Ascending aorta (tissue), 2 donors: ENCODE data around the gene MTHFS. TPM values are rescaled to one million over a fixed set of nuclear protein-coding genes. Genes with fewer than 3 reads are reported as not detected.

Experiments
- DNase-seq, 2 donors: peaks; one replicate each; pipeline ENCODE4 v3.0.0-alpha.2; 2019; ENCODE audit warnings: low spot score in 2 of 2
- H3K27ac ChIP-seq, 2 donors: fragments of 200-600 bp; sonication (generic); one replicate each; pipeline ENCODE4 v1.5.1; 2016 to 2017; ENCODE audit warnings: mild to moderate bottlenecking in 1 of 2
- H3K27me3 ChIP-seq: fragments of 200-600 bp; sonication (generic); one replicate; pipeline ENCODE4 v1.5.1; 2017
- H3K36me3 ChIP-seq, 2 donors: fragments of 200-600 bp; sonication (generic); one replicate each; pipeline ENCODE4 v1.5.1; 2016
- H3K4me1 ChIP-seq, 2 donors: fragments of 200-600 bp; sonication (generic); one replicate each; pipeline ENCODE4 v1.5.1; 2016 to 2017; ENCODE audit warnings: mild to moderate bottlenecking in 1 of 2
- H3K4me3 ChIP-seq, 2 donors: fragments of 200-600 bp; sonication (generic); one replicate each; pipeline ENCODE4 v1.5.1; 2016 to 2017; ENCODE audit warnings: mild to moderate bottlenecking in 1 of 2
- H3K9me3 ChIP-seq, 2 donors: fragments of 200-600 bp; sonication (generic); one replicate each; pipeline ENCODE4 v1.5.1; 2016
- CTCF ChIP-seq, 3 experiments: fragments of 200-600 bp in 2 of 3; fragments of 450-650 bp in 1 of 3; sonication (generic) in 2 of 3; IDR thresholded peaks; one replicate each; pipeline ENCODE4 v1.5.1; 2016 to 2019; ENCODE audit warnings: antibody characterized with exemption in 3 of 3, mild to moderate bottlenecking in 1 of 3, moderate library complexity in 1 of 3
- intact Hi-C: fragments of 100-400 bp; cut with DNase I; formaldehyde crosslinking; loops from one replicate; pipeline ENCODE4 v1.15.1; 2023
- total RNA-seq: library from RNA; depleted of rRNA; stranded (reverse); fragments of >200 nt; gene quantifications from one replicate; pipeline ENCODE4 v1.1.0, GENCODE V29; 2016

Gene MTHFS
- total RNA-seq, 1 donor from 2014 or later: 0.75 TPM

GRCh38 chr15:79924379-79924778 is 27.6 kb upstream of the MTHFS start:
- intact Hi-C loops: loop anchor here (2.0 to 10.0 kb wide), 3 partner anchors 228 to 1060 kb away; partner anchors contain the start of genes FAH and MESD
- Histone ChIP-seq H3K27me3 (no peaks in the 10 kb centered on the region), H3K27ac (peak overlapping the region; percentile 95 to 96), H3K4me3 (peak overlapping the region; percentile 79 to 86), H3K4me1 (peaks cover 5 to 6% of the 10 kb centered on the region in 2 donors), H3K9me3 (peaks cover 20 to 26% of the 10 kb centered on the region in 2 donors), H3K36me3 (peaks cover 6 to 18% of the 10 kb centered on the region in 2 donors)
- TF ChIP-seq CTCF (IDR thresholded peaks at IDR 0.05): no peak
- no peak for DNase-seq

GRCh38 chr15:79923515-79924169 is 26.8 kb upstream of the MTHFS start:
- peaks cover 5 to 6% of the 10 kb centered on the region in 2 donors for H3K4me1 ChIP-seq
- H3K27ac ChIP-seq: peak overlapping the region; percentile 95 to 96
- peaks cover 27 to 33% of the 10 kb centered on the region in 2 donors for H3K9me3 ChIP-seq
- no peaks in the 10 kb centered on the region for H3K27me3 ChIP-seq
- peaks cover 6 to 23% of the 10 kb centered on the region in 2 donors for H3K36me3 ChIP-seq
- intact Hi-C loops: loop anchor here (1.0 to 10.0 kb wide), 5 partner anchors 27 to 1061 kb away; partner anchors contain the start of genes FAH and MESD
- peak; percentile 82 to 96 for DNase-seq
- peak overlapping the region; percentile 79 to 86 for H3K4me3 ChIP-seq
- TF ChIP-seq CTCF (IDR thresholded peaks at IDR 0.05): no peak

- Histone ChIP-seq H3K27me3 (no peaks in the 10 kb centered on the region), H3K27ac (peak overlapping the region; percentile 95 to 96), H3K4me1 (peaks cover 5 to 6% of the 10 kb centered on the region in 2 donors), H3K4me3 (peak overlapping the region; percentile 79 to 86), H3K36me3 (peaks cover 6 to 23% of the 10 kb centered on the region in 2 donors), H3K9me3 (peaks cover 32 to 38% of the 10 kb centered on the region in 2 donors)
- no peak for TF ChIP-seq CTCF (IDR thresholded peaks at IDR 0.05)
- peak in 1 of 2 donors; percentile 77 for DNase-seq
- intact Hi-C loops: loop anchor here (1.0 to 10.0 kb wide), 4 partner anchors 27 to 1062 kb away; partner anchors contain the start of gene MESD
These were observed 26.3 kb upstream of the MTHFS start for GRCh38 chr15:79923079-79923514.

- Histone ChIP-seq H3K9me3 (peaks cover 37 to 42% of the 10 kb centered on the region in 2 donors), H3K36me3 (peaks cover 6 to 23% of the 10 kb centered on the region in 2 donors), H3K4me1 (peaks cover 5 to 6% of the 10 kb centered on the region in 2 donors), H3K27ac (peak overlapping the region; percentile 95 to 96), H3K27me3 (no peaks in the 10 kb centered on the region), H3K4me3 (peak overlapping the region; percentile 79 to 86)
- intact Hi-C loops: loop anchor here (1.0 to 10.0 kb wide), 4 partner anchors 26 to 1062 kb away; partner anchors contain the start of gene MESD
- DNase-seq: no peak
- TF ChIP-seq CTCF (IDR thresholded peaks at IDR 0.05): no peak
These were observed 25.8 kb upstream of the MTHFS start for GRCh38 chr15:79922512-79923078.

- intact Hi-C loops: loop anchor here (5.0 to 10.0 kb wide), 2 partner anchors 252 to 1065 kb away; partner anchors contain the start of gene MESD
These were observed 23.1 kb upstream of the MTHFS start for GRCh38 chr15:79919749-79920511.

More at GRCh38 chr15:79919749-79920511, 23.1 kb upstream of the MTHFS start:
- no peaks in the 10 kb centered on the region for H3K27me3 ChIP-seq
- no peak for DNase-seq
- H3K4me1 ChIP-seq: peaks cover 5 to 6% of the 10 kb centered on the region in 2 donors
- no peak for TF ChIP-seq CTCF (IDR thresholded peaks at IDR 0.05)
- no peak overlapping the region for H3K27ac ChIP-seq
- H3K4me3 ChIP-seq: no peak overlapping the region
- H3K36me3 ChIP-seq: peaks cover 6 to 23% of the 10 kb centered on the region in 2 donors
- H3K9me3 ChIP-seq: peaks cover 60 to 69% of the 10 kb centered on the region in 2 donors
